ENCODE measurements around the gene MPPED1. TPM values are rescaled to one million over a fixed set of nuclear protein-coding genes. Genes with fewer than 3 reads are reported as not detected.
A peak's percentile ranks its signal among the peaks of the same experiment; 100 is the strongest.

Gene MPPED1
- total RNA-seq, 1 experiment from 2014 or later: 0.28 TPM

GRCh38 chr22:43451371-43452050 is 39.7 kb downstream of the MPPED1 start:
- no peaks in the 10 kb centered on the region for H3K79me2 ChIP-seq (ENCODE audit: insufficient read depth, low read length)

More at GRCh38 chr22:43451371-43452050, 39.7 kb downstream of the MPPED1 start:
- H2BK15ac ChIP-seq (ENCODE audit: low read depth, low read length): no peak overlapping the region
- no peak for TF ChIP-seq CTCF (conservative IDR thresholded peaks at IDR 0.05)
- H4K91ac ChIP-seq (ENCODE audit: insufficient read length, low read depth, low read length): no peak overlapping the region
- H3K4me1 Mint-ChIP-seq: peaks cover 6 to 11% of the 10 kb centered on the region in 2 experiments; a peak in 2 of 4 replicates
- no peak overlapping the region for H3K4ac ChIP-seq (ENCODE audit: low read depth, low read length)
- H3K79me1 ChIP-seq (ENCODE audit: insufficient read depth, low read depth, low read length, poor library complexity, severe bottlenecking): no peaks in the 10 kb centered on the region
- H2BK5ac ChIP-seq (ENCODE audit: insufficient read length, low read length): no peak overlapping the region
- no peak overlapping the region for H3K23ac ChIP-seq (ENCODE audit: insufficient read length, low read depth, low read length)
- no peaks in the 10 kb centered on the region for H3K9me3 ChIP-seq (ENCODE audit: control insufficient read depth, low read depth, low read length)
- H4K20me1 ChIP-seq (ENCODE audit: control insufficient read depth, insufficient read depth, insufficient read length): no peaks in the 10 kb centered on the region
- H3K9me3 Mint-ChIP-seq: no peaks in the 10 kb centered on the region
- H3T11ph ChIP-seq (ENCODE audit: low read length): no peak overlapping the region
- H2AK5ac ChIP-seq (ENCODE audit: insufficient read length, low read length): no peak overlapping the region
- no peak overlapping the region for H3K4me2 ChIP-seq (ENCODE audit: insufficient read depth, insufficient read length, low read length)
- H3K23me2 ChIP-seq (ENCODE audit: insufficient read length, low read depth, low read length, poor library complexity, severe bottlenecking): no peaks in the 10 kb centered on the region
- no peak overlapping the region for H2BK20ac ChIP-seq (ENCODE audit: low read depth, low read length, poor library complexity, severe bottlenecking)
- H3K27ac ChIP-seq (ENCODE audit: insufficient read length, low read depth, low read length): no peak overlapping the region
- no peak overlapping the region for H3K27ac Mint-ChIP-seq
- H4K5ac ChIP-seq (ENCODE audit: insufficient read length, low read depth, low read length): no peak overlapping the region
- H3K56ac ChIP-seq (ENCODE audit: insufficient read length, low read depth, low read length): no peak overlapping the region
- H3K27me3 ChIP-seq (ENCODE audit: insufficient read depth, low read length): no peaks in the 10 kb centered on the region
- no peak overlapping the region for H3K14ac ChIP-seq (ENCODE audit: insufficient read depth, low read length)
- no peak overlapping the region for H2BK120ac ChIP-seq (ENCODE audit: low read depth, low read length, poor library complexity, severe bottlenecking)
- no peak overlapping the region for H2AFZ ChIP-seq (ENCODE audit: low read length)
- no peak overlapping the region for H3K9ac ChIP-seq (ENCODE audit: extremely low read depth, insufficient read length, low read length)
- no peak overlapping the region for H3K4me3 Mint-ChIP-seq
- peaks cover 6% of the 10 kb centered on the region; the same call in 1 of the 2 replicates for H3K27me3 Mint-ChIP-seq (ENCODE audit: low read depth)
- WGBS (ENCODE audit: extremely low coverage, insufficient read length, low lambda C conversion rate): 100% methylated on average over 1 of the region's 18 CpGs
- no peak overlapping the region for H3K18ac ChIP-seq (ENCODE audit: insufficient read length, low read depth, low read length)
- no peak overlapping the region for H2BK12ac ChIP-seq (ENCODE audit: insufficient read length, low read depth, low read length)
- H3K4me1 ChIP-seq (ENCODE audit: insufficient read depth, low read length): no peaks in the 10 kb centered on the region; the same call in 1 of the 2 replicates
- no peak overlapping the region for H4K8ac ChIP-seq (replicated peaks; ENCODE audit: insufficient read length, low read depth, low read length)
- DNase-seq: peak; percentile 33
- no peaks in the 10 kb centered on the region for H3K36me3 Mint-ChIP-seq (ENCODE audit: insufficient read depth in 1 of 3, low read depth in 3 of 3)

All from H9 (cell line).